NCI-H2171 (cell line): Measurements from ENCODE around the gene ZXDC.

ENCODE experiments used
- DNase-seq: peaks from one replicate; lab custom pipeline; 2025; lab: John Stamatoyannopoulos, UW

Gene ZXDC

GRCh38 chr3:126475413-126476114 lies at the start of gene ZXDC:
Gene ZXDC (minus strand): TSS chr3:126475891. CDS start chr3:126475865, 26 bp downstream.
- peak; percentile 93 for DNase-seq

GRCh38 chr3:126525091-126525852 lies 49.6 kb upstream of the ZXDC start:
- DNase-seq = no peak

GRCh38 chr3:126524429-126524988 lies 48.8 kb upstream of the ZXDC start:
- no peak for DNase-seq

GRCh38 chr3:126523745-126524428 lies 48.2 kb upstream of the ZXDC start, which contains the start of gene CHST13:
Gene CHST13 (plus strand): TSS chr3:126524155. CDS start chr3:126524333, 178 bp downstream.
- DNase-seq = peak; percentile 47

GRCh38 chr3:126522363-126522788 lies 46.7 kb upstream of the ZXDC start:
- DNase-seq = peak; percentile 50

GRCh38 chr3:126521122-126521891 lies 45.6 kb upstream of the ZXDC start:
- DNase-seq = peak; percentile 30

- no peak for DNase-seq
Measured at GRCh38 chr3:126519506-126520455, 44.1 kb upstream of the ZXDC start.

GRCh38 chr3:126518779-126519177 lies 43.1 kb upstream of the ZXDC start:
- DNase-seq = no peak

- DNase-seq = no peak
Measured at GRCh38 chr3:126517986-126518778, 42.5 kb upstream of the ZXDC start.

GRCh38 chr3:126517291-126517951 lies 41.7 kb upstream of the ZXDC start, which contains the start of gene UROC1:
Gene UROC1 (minus strand): TSS chr3:126517773. CDS start chr3:126517719, 54 bp downstream.
- DNase-seq = no peak

GRCh38 chr3:126516936-126517290 lies 41.2 kb upstream of the ZXDC start:
- DNase-seq = no peak

- no peak for DNase-seq
Measured at GRCh38 chr3:126516152-126516935, 40.7 kb upstream of the ZXDC start.

GRCh38 chr3:126515066-126515706 lies 39.5 kb upstream of the ZXDC start:
- DNase-seq = no peak

GRCh38 chr3:126514161-126514560 lies 38.5 kb upstream of the ZXDC start:
- DNase-seq = no peak

GRCh38 chr3:126512916-126513650 lies 37.4 kb upstream of the ZXDC start:
- DNase-seq = no peak

GRCh38 chr3:126512026-126512425 lies 36.3 kb upstream of the ZXDC start:
- DNase-seq = no peak

- DNase-seq = no peak
Measured at GRCh38 chr3:126511291-126511690, 35.6 kb upstream of the ZXDC start.
